Activated CD8-positive, alpha-beta memory T cell treated with anti-CD3 and anti-CD28 coated beads for 24 hours (primary cell): Measurements from ENCODE around the gene ENG.
"Not testable (repeated sequence)": the region's sequence is repeated elsewhere in the genome, so short reads cannot be mapped to it uniquely, and the experiment has no call there.

Source experiments
- DNase-seq: peaks from one replicate; pipeline ENCODE4 v3.0.0-alpha.2; 2020

The ENG gene

DNA sequence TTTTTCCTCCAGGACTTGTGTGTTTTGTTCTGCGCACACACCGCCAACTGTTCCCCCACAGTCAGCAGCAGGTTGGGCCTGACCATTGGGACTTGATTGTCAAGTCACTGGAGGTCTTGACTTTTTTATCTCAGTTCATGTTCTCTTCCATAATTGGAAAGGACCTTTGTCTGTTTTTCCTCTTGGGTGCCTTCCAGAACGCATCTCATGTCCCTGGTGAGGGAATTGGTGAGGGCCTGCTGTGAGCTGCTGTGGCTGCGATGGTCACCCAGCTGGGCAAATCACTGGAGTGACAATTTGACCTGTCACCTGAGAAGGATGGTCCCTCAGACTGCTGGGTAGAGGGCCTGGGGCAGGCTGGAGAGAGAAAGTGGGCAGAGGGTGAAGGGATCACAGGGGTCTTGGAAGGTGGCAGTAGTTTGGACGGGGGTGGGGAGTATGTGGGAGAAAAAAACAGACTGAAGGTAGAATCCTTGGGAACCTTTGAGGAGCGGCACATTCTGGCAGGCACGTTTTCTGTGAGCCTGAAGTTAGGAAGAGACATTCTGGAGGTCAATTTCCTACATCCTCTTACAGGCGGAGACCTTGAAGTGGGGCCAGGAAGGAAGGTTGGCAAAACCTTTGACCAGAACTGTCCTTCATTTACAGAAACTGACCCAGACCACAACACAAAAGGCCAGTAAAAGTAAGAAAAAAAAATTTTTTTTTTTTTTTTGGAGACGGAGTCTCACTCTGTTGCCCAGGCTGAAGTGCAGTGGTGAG lies 64.2 kb downstream of the ENG start:
- DNase-seq = no peak

DNA sequence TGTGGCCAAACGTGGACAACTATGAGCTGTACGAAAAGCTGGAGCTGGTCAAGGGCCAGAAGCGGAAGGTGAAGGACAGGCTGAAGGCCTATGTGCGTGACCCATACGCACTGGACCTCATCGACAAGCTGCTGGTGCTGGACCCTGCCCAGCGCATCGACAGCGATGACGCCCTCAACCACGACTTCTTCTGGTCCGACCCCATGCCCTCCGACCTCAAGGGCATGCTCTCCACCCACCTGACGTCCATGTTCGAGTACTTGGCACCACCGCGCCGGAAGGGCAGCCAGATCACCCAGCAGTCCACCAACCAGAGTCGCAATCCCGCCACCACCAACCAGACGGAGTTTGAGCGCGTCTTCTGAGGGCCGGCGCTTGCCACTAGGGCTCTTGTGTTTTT lies 65.3 kb downstream of the ENG start:
- no peak for DNase-seq

DNA sequence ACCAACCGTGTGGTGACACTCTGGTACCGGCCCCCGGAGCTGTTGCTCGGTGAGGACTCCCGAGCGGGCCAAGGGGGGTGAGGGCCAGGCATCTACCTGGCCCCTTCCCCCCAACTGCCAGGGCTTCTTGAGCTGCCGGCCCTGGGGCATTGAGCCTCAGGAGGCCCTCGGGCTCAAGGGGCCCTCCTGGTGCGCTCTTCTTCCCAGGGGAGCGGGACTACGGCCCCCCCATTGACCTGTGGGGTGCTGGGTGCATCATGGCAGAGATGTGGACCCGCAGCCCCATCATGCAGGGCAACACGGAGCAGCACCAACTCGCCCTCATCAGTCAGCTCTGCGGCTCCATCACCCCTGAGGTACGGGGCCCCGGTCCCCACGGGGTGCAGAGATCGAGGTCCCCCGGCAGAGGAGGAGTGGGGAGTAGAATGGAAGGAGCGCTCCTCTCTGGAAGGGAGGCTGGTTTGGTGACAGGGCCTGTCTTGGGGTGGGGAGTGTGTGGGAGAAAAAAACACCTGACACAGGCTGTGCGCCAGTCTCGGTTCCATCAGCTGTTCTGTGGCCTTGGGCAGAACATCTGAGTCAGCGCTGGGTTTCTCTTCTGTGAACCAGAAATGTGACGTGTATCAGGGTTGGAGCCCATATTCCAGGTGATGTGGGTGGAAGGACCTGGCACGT lies 66.0 kb downstream of the ENG start:
- peak; percentile 77 for DNase-seq

GRCh38 chr9:127786773-127787104 lies 67.7 kb downstream of the ENG start:
- no peak for DNase-seq

- DNase-seq = peak; percentile 97
Observed at GRCh38 chr9:127785933-127786772, 68.3 kb downstream of the ENG start, which contains the start of gene CDK9. TSS of gene CDK9 (plus strand) at chr9:127786034. CDS start at chr9:127786149, 115 bp downstream.

GRCh38 chr9:127785023-127785932 lies 69.2 kb downstream of the ENG start:
- DNase-seq = peak; percentile 97

DNA sequence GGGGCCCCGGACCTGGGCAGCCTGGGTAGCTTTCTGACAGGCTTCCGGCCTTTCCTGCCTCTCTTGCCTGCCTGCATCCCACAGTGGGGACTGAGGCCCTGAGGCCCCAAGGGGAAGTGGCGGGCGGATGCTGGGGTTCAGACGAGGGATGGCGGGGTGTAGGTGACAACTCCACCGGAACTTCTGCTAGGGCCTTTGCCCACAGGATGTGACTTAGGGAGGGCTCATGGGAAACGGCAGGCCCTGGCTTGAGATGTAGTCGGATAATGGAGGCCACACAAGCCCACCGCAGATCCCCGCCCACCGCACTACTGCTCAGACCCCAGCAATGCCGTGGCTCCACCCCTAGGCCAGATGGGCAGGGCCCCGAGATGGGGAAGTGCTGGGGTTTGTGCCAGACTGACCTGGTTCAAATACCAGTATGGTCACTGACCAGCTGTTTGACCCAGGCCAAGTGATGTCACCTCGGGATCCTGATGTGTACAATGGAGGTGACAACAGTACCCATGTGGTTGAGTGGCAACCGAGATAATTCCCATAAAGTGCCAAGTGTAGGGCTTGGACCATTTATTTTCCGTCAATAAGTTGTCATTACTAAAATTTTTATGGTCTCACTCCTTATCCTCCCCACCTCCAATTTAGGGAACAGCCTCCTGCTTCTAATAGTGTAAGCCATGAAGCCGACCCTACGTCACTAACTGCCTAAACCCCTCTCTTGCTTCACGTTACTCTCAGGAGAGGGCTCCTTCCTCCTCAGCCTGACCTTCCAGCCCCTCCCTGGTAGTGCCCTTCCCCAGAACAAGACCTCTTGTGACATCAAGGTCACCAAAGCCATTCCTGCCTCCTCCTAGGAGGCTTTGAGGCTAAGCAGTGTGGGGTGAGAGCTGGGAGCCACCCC lies 71.1 kb downstream of the ENG start:
- peak; percentile 87 for DNase-seq

DNA sequence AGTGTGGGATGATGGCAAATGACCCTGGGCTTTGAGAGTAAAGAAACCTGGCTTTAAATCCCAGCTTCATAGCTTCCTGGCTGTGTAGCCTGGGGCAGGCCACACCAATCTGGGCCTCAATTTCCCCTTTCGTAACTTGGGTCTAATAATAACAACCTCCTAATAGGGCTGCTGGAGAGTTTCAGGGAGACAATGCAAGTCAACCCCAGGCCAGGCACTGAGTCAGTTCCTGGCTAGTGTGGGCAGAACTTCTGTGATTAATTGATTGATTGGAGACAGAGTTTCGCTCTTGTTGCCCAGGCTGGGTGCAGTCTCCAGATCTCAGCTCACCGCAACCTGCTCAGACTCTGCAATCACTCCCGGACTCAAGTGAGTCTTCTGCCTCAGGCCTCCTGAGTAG lies 72.7 kb downstream of the ENG start:
- DNase-seq = no peak

GRCh38 chr9:127780909-127781308 lies 73.5 kb downstream of the ENG start:
- not testable (repeated sequence) for DNase-seq

DNA sequence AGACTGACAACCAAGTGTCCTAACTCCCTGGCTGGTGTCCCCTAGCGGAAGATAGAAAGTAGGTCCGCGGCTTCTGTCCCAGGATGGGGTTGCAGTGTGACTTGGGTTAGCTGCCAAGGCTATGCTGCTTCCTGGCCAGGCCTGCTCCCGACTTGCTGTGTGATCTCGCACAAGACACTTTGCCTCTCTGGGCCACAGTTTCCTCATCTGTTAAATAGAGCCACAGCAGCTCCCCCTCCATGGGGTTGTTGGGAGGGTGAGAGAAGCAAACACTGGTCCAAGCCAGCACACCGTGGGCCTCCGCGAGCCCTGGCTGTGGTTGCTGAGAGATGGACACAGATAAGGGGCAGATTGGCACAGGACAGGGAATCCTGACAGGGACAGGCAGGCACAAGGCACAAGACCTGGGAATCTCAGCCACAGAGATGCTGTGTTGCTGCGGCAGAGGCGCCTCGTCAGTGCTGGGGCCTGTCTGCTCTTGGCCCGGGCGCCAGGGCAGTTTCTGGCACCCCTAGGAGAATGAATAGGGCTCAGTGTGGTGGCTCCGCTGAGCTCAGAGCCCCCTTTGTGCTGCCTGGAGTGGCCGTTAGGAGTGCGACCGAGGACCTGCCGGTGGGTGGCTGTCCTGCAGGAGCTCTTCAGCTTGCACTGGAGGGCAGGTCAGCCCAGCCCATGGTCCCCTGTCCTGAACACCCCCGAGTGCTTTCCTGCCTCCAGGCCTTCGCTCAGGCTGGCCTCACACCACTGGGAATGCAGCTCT lies 74.2 kb downstream of the ENG start:
- peak; percentile 68 for DNase-seq

DNA sequence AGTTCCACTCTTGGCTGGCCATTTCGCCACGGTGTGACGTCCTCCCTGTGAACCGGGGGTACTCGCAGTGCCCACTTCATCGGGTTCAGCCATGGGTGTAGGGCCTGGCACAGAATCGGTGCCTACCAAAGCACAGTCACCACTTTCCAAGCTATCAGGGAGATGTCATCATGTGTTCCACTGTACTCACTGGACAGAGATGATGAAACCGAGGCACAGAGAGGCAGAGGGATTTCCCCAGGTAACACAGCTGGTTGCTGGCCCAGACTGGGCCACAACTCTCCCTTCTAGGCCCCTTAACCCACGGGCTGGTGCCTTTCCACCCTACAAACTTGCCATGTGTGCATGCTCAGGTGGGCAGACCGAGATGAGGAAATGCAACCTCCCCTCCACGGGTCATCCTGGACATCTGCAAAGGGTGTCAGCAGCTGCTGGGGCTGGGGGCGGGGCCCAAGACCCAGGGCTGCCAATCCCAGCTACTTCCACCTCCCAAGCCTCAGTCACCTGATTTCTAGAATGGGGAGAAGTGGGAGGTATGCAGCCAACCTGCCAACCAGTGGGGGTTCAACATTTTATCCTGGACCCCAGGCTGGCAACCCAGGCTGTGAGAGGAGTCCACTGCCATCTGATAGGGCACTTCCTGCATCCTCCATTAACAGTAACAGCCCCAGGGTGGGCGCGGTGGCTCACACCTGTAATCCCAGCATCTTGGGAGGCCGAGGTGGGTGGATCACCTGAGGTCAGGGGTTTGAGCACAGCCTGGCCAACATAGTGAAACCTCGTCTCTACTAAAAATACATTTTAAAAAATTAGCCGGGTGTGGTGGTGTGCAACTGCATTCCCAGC lies 75.1 kb downstream of the ENG start:
- DNase-seq = no peak

DNA sequence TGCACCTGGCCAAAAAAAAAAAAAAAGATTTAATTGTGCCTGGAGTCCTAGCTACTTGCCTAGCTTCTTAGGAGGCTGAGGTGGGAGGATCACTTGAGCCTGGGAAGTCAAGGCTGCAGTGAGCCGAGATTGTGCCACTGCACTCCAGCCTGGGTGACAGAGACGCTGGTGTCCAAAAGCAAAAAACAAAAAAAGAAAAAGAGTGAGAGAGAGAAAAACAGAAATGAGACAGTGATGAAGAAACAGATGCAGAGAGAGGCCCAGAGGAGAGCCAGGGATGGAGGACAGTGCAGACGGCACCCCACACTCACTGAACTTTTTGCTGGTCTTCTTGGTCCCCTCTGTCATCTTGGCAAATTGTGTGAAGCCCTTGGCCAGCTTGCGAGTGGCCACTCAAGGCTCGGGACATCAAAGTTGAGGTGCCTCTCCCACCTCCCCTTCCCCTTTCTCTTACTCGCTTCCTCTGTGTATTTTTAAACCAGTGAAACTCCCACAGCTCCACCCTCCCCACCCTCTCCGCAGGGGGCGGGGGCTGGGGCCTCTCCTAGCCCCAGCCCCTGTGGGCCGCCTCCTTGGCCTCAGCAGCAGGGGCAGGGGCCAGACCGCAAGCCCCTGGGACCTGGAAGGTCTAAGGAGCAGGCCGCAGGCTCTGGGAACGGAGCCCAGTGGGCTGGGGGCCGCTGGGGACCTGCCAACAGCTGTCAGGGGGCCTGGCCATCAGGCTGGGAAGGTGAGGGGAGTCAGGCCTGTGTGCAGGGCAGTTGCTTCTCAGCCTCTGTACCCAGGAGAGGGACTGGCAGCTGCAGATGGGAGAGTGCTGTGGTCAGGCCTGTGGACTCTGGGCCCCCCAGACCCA lies 76.0 kb downstream of the ENG start, which contains the start of gene SH2D3C:
Gene SH2D3C (minus strand): TSS at position 387 of the 856 bp plus-strand sequence. CDS start 39 bp downstream, at position 348.
- DNase-seq = peak; percentile 84

DNA sequence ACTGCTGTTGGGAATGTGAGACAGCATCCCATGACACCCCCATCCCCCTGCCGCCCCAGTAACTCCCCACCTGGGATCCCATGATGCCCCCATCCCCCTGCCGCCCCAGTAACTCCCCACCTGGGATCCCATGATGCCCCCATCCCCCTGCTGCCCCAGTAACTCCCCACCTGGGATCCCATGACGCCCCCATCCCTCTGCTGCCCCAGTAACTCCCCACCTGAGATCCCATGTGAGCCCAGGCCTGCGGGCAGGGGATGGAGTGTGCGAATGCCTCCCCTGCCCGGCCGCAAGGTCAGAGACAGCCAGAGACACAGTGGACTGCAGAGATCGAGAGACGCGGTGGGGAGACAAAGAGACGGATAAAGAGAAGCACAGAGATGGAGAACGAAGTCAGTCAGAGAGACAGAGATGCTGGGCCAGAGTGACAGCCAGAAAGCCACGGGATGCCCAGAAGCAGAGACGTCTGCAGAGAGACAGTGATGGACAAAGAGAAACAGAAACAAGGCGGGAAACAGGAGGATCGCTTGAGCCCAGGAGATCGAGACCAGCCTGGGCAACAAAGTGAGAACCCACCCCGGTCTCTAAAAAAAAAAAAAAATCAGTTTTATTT lies 77.0 kb downstream of the ENG start:
- DNase-seq = peak; percentile 71

- DNase-seq = peak; percentile 78
Observed at GRCh38 chr9:127776924-127777289, 77.6 kb downstream of the ENG start.

GRCh38 chr9:127776195-127776923 lies 78.1 kb downstream of the ENG start:
- peak; percentile 85 for DNase-seq

GRCh38 chr9:127773981-127774380 lies 80.5 kb downstream of the ENG start:
- DNase-seq = no peak

- DNase-seq = no peak
Observed at GRCh38 chr9:127773272-127773671, 81.2 kb downstream of the ENG start.
